ENCODE results near the gene TDRKH.

DNA sequence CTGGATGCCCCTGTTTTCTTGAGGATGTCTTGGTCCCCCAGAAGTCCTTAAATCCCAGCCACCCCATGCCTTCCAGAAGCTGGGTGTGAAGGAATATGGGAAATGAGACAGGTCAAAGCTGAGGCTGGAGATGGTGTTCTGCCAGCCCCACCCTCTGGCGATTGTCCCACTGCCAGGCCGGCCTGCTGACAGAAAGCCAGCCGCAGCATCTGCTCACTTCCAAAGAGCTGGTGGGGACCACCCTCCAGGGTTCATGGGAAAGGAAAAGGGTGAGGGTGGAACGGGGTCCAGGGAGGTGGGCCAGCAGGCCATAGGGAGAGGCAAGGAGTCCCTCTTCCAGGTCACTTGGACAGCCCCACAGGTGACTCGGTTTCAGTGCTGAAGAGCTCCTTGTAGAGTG, 16.8 kb upstream of the TDRKH start:
- TF ChIP-seq, protein P1, sequence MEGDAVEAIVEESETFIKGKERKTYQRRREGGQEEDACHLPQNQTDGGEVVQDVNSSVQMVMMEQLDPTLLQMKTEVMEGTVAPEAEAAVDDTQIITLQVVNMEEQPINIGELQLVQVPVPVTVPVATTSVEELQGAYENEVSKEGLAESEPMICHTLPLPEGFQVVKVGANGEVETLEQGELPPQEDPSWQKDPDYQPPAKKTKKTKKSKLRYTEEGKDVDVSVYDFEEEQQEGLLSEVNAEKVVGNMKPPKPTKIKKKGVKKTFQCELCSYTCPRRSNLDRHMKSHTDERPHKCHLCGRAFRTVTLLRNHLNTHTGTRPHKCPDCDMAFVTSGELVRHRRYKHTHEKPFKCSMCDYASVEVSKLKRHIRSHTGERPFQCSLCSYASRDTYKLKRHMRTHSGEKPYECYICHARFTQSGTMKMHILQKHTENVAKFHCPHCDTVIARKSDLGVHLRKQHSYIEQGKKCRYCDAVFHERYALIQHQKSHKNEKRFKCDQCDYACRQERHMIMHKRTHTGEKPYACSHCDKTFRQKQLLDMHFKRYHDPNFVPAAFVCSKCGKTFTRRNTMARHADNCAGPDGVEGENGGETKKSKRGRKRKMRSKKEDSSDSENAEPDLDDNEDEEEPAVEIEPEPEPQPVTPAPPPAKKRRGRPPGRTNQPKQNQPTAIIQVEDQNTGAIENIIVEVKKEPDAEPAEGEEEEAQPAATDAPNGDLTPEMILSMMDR (IDR thresholded peaks at IDR 0.05), result no peak
- no peak for TF ChIP-seq EP300 (IDR thresholded peaks at IDR 0.05)
